K562 (cell line): Measurements from ENCODE around the gene ANO10.

Source experiments
- EZH2 ChIP-seq: IDR thresholded peaks from 2 replicates; pipeline ENCODE4 v1.6.1; 2012; ENCODE audit warnings: low read depth, mild to moderate bottlenecking, inconsistent platforms, low read length, borderline replicate concordance
- POLR2AphosphoS5 ChIP-seq: IDR thresholded peaks from 2 replicates; pipeline ENCODE4 v1.6.1; 2011; ENCODE audit warnings: mild to moderate bottlenecking, low read depth, low read length, moderate library complexity; ENCODE audit not compliant: control insufficient read depth, insufficient read depth

DNA sequence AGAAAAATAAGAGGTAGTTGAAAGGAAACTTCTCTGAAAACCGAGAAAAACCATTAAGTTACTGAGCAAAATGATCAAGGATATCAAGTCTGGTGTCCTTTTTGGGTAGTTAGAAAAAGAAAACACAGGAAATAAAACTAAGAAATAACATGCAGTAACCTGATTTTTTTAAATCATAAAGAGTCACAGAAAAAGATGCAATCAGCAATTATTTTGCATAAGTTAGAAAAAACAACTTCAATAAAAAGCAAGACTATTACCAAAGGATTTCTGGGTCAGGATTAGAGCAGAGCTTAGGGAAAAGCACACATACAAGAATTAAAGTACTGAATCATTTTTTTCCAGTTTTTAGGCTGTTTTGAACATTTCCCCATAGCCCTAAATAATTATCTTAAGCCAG lies 28.5 kb upstream of the ANO10 start:
- no peak for TF ChIP-seq POLR2AphosphoS5
- no peak for TF ChIP-seq EZH2
